HCT116 (cell line): ENCODE results near the gene TRPV5. TPM values are rescaled to one million over a fixed set of nuclear protein-coding genes. Genes with fewer than 3 reads are reported as not detected.

ENCODE experiments used
- ATAC-seq: fragments of 200-7000 bp; cut with Tn5 transposase; 2 replicates; pipeline ENCODE4 v1.9.1; 2020; ENCODE audit warnings: mild to moderate bottlenecking, moderate library complexity
- BruUV-seq: library from RNA; stranded (reverse); fragments of 400-500 nt; replicated peaks from 2 replicates; lab custom pipeline; 2021; lab: Mats Ljungman, UMichigan
- CTCF ChIA-PET: fragments of 300-600 bp; sonication (Branson Sonifier 250); formaldehyde crosslinking; loops from one replicate; lab custom pipeline; 2021; ENCODE audit warnings: antibody characterized with exemption; lab: Charles Lee
- POLR2A ChIA-PET: fragments of 300-600, 350-600 bp; sonication (Branson Sonifier 250); formaldehyde crosslinking; loops from one replicate; lab custom pipeline; 2021; ENCODE audit warnings: antibody characterized with exemption; lab: Charles Lee
- RAD21 ChIA-PET, 2 experiments: fragments of 300-600 bp; sonication (Branson Sonifier 250); formaldehyde crosslinking; loops; one replicate each; lab custom pipeline; 2023; ENCODE audit warnings: low total read pairs in 2 of 2; ENCODE audit not compliant: uncharacterized antibody in 2 of 2, unreplicated experiment in 2 of 2, low non-redundant PET in 1 of 2; lab: Charles Lee
- DNase-seq: peaks from one replicate; pipeline ENCODE4 v3.0.0-alpha.2; 2010; ENCODE audit warnings: low read depth, low spot score
- H2AFZ ChIP-seq: fragments of 200-600 bp; shearing (Covaris generic), sonication (generic); 2 replicates; pipeline ENCODE4 v1.6.1; 2017; ENCODE audit warnings: low read depth, mixed run types, mixed read lengths, antibody characterized with exemption, low read length; ENCODE audit not compliant: poor library complexity, severe bottlenecking
- H3K27ac ChIP-seq: 2 replicates; pipeline ENCODE4 v1.5.1; 2012; ENCODE audit warnings: low read depth, low read length
- H3K27me3 ChIP-seq: fragments of 200-600 bp; sonication (generic); 2 replicates; pipeline ENCODE4 v1.6.1; 2016; ENCODE audit warnings: mixed run types, low read length, mixed read lengths; ENCODE audit not compliant: insufficient read depth
- H3K36me3 ChIP-seq, 2 experiments: fragments of 200-500 bp in 1 of 2; fragments of 200-600 bp in 1 of 2; sonication (Bioruptor generic) in 1 of 2; sonication (generic) in 1 of 2; 2 replicates each; pipeline versions ENCODE4 v1.5.1 to v1.6.1; 2014 to 2016; ENCODE audit warnings: low read length in 2 of 2, inconsistent platforms in 1 of 2, mixed read lengths in 1 of 2, mixed run types in 1 of 2; ENCODE audit not compliant: insufficient read depth in 2 of 2, control insufficient read depth in 1 of 2
- H3K4me1 ChIP-seq, 2 experiments: fragments of 200-600 bp in 1 of 2; sonication (generic) in 1 of 2; 2 replicates each; pipeline versions ENCODE4 v1.5.1 to v1.6.1; 2012 to 2017; ENCODE audit warnings: low read length in 2 of 2, inconsistent platforms in 1 of 2, mild to moderate bottlenecking in 1 of 2, mixed read lengths in 1 of 2, mixed run types in 1 of 2, moderate library complexity in 1 of 2; ENCODE audit not compliant: insufficient read depth in 2 of 2, control insufficient read depth in 1 of 2
- H3K4me2 ChIP-seq: fragments of 200-600 bp; sonication (generic); 2 replicates; pipeline ENCODE4 v1.6.1; 2017; ENCODE audit warnings: mixed run types, low read length, mixed read lengths
- H3K4me3 ChIP-seq, 2 experiments: fragments of 200-600 bp in 1 of 2; sonication (generic) in 1 of 2; replicated peaks in 1 of 2; 2 replicates each; pipeline ENCODE4 v1.5.1; 2011 to 2016; ENCODE audit warnings: low read length in 2 of 2, control low read depth in 1 of 2, low read depth in 1 of 2, mild to moderate bottlenecking in 1 of 2, mixed read lengths in 1 of 2, mixed run types in 1 of 2
- H3K79me2 ChIP-seq: fragments of 200-600 bp; sonication (generic); 2 replicates; pipeline ENCODE4 v1.6.1; 2017; ENCODE audit warnings: mild to moderate bottlenecking, mixed run types, low read length, moderate library complexity, mixed read lengths; ENCODE audit not compliant: insufficient read depth
- H3K9ac ChIP-seq: fragments of 200-600 bp; sonication (generic); 2 replicates; pipeline ENCODE4 v1.6.1; 2016; ENCODE audit warnings: low read length, mixed read lengths
- H3K9me2 ChIP-seq: fragments of 200-600 bp; sonication (generic), shearing (Covaris generic); 2 replicates; pipeline ENCODE4 v1.6.1; 2017; ENCODE audit warnings: mixed run types, mild to moderate bottlenecking, moderate library complexity; ENCODE audit not compliant: insufficient read depth
- H3K9me3 ChIP-seq, 2 experiments: fragments of 200-500 bp in 1 of 2; fragments of 200-600 bp in 1 of 2; sonication (Bioruptor generic) in 1 of 2; sonication (generic) in 1 of 2; 2 replicates each; pipeline ENCODE4 v1.6.1; 2014 to 2017; ENCODE audit warnings: low read length in 2 of 2, mixed read lengths in 2 of 2, inconsistent platforms in 1 of 2, low read depth in 1 of 2, mild to moderate bottlenecking in 1 of 2, mixed run types in 1 of 2, moderate library complexity in 1 of 2; ENCODE audit not compliant: control insufficient read depth in 1 of 2, insufficient read depth in 1 of 2
- H4K20me1 ChIP-seq: fragments of 200-600 bp; sonication (generic), shearing (Covaris generic); 2 replicates; pipeline ENCODE4 v1.6.1; 2017; ENCODE audit warnings: mixed run types, mild to moderate bottlenecking, moderate library complexity; ENCODE audit not compliant: insufficient read depth
- CBX3 ChIP-seq: IDR thresholded peaks from 2 replicates; pipeline ENCODE4 v1.6.1; 2012; ENCODE audit warnings: low read depth
- EGR1 ChIP-seq: IDR thresholded peaks from 2 replicates; pipeline ENCODE4 v1.6.1; 2012; ENCODE audit warnings: low read depth
- EZH2 ChIP-seq: fragments of 200-600 bp; sonication (generic); IDR thresholded peaks from 2 replicates; pipeline ENCODE4 v1.6.1; 2017; ENCODE audit warnings: antibody characterized with exemption, mixed run types
- FOSL1 ChIP-seq: IDR thresholded peaks from 2 replicates; pipeline ENCODE4 v1.6.1; 2012; ENCODE audit warnings: low read depth
- POLR2A ChIP-seq: IDR thresholded peaks from 2 replicates; pipeline ENCODE4 v1.7.0; 2011; ENCODE audit warnings: borderline replicate concordance; ENCODE audit not compliant: insufficient read depth, insufficient read length; ENCODE audit errors: extremely low read depth
- POLR2AphosphoS5 ChIP-seq: IDR thresholded peaks from 2 replicates; pipeline ENCODE4 v1.6.1; 2011; ENCODE audit warnings: mild to moderate bottlenecking, low read depth, low read length, moderate library complexity
- YY1 ChIP-seq: IDR thresholded peaks from 2 replicates; pipeline ENCODE4 v1.6.1; 2011; ENCODE audit warnings: low read length, low read depth, moderate library complexity, mild to moderate bottlenecking; ENCODE audit not compliant: insufficient replicate concordance; ENCODE audit errors: extremely low read depth
- ZFX ChIP-seq: fragments of 450-650 bp; IDR thresholded peaks from 2 replicates; pipeline ENCODE4 v1.6.1; 2017
- ZNF274 ChIP-seq: fragments of 200-500 bp; sonication (Bioruptor generic); IDR thresholded peaks from 2 replicates; pipeline ENCODE4 v1.6.1; 2014; ENCODE audit warnings: mild to moderate bottlenecking, low read depth, low read length, inconsistent platforms
- intact Hi-C: fragments of 100-400 bp; cut with micrococcal nuclease; formaldehyde crosslinking; loops from 2 replicates; pipeline ENCODE4 v1.10.0; 2022
- total RNA-seq: library from RNA; stranded (reverse); gene quantifications from one replicate; pipeline ENCODE4 v1.2.1, GENCODE V29; 2021; ENCODE audit not compliant: unreplicated experiment
- TF ChIP-seq, protein P1 (sequence below): IDR thresholded peaks from 2 replicates; pipeline ENCODE4 v1.6.1; 2012
- TF ChIP-seq, protein P2 (sequence below), 3 experiments: fragments of 200-600 bp in 1 of 3; sonication (generic) in 1 of 3; IDR thresholded peaks in 2 of 3; conservative IDR thresholded peaks in 1 of 3; 2 replicates each; pipeline ENCODE4 v1.5.1; 2012 to 2017; ENCODE audit warnings: low read depth in 2 of 3, low read length in 2 of 3, antibody characterized with exemption in 1 of 3, borderline replicate concordance in 1 of 3, control low read depth in 1 of 3, mild to moderate bottlenecking in 1 of 3, mixed read lengths in 1 of 3, mixed run types in 1 of 3, moderate library complexity in 1 of 3; ENCODE audit not compliant: insufficient read depth in 1 of 3
- TF ChIP-seq, protein P3 (sequence below): IDR thresholded peaks from 2 replicates; pipeline ENCODE4 v1.6.1; 2011; ENCODE audit warnings: mild to moderate bottlenecking, low read length, moderate library complexity; ENCODE audit not compliant: insufficient replicate concordance; ENCODE audit errors: extremely low read depth

The TRPV5 gene
- total RNA-seq, 1 experiment from 2014 or later = not detected

DNA sequence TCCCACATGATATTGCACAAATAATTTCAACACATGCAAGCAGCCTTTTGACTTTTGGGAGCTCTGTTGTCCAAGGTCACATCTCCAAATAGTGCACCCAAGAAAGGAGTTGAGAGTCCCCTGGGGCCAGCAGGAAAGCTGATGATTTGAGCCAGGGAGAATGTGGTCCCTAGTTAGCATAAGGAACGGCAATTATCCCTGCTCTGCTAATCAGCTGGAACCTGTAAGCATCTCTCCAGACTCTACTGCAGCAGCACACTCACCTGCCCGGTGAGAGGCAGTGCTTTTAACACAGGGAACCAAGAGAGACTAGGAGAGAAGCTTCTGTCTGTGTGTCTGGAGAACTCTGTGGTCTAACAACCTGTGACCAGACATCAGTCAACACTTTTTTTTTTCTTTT lies 17.0 kb downstream of the TRPV5 start:
- no peaks in the 10 kb centered on the region for H4K20me1 ChIP-seq
- TF ChIP-seq, protein P1, sequence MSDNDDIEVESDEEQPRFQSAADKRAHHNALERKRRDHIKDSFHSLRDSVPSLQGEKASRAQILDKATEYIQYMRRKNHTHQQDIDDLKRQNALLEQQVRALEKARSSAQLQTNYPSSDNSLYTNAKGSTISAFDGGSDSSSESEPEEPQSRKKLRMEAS = no peak
- TF ChIP-seq, protein P2, sequence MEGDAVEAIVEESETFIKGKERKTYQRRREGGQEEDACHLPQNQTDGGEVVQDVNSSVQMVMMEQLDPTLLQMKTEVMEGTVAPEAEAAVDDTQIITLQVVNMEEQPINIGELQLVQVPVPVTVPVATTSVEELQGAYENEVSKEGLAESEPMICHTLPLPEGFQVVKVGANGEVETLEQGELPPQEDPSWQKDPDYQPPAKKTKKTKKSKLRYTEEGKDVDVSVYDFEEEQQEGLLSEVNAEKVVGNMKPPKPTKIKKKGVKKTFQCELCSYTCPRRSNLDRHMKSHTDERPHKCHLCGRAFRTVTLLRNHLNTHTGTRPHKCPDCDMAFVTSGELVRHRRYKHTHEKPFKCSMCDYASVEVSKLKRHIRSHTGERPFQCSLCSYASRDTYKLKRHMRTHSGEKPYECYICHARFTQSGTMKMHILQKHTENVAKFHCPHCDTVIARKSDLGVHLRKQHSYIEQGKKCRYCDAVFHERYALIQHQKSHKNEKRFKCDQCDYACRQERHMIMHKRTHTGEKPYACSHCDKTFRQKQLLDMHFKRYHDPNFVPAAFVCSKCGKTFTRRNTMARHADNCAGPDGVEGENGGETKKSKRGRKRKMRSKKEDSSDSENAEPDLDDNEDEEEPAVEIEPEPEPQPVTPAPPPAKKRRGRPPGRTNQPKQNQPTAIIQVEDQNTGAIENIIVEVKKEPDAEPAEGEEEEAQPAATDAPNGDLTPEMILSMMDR (IDR thresholded peaks at IDR 0.05 in 2 of 3, conservative IDR thresholded peaks at IDR 0.05 in 1 of 3; ENCODE audit: borderline replicate concordance in 1 of 3, insufficient read depth in 1 of 3, low read depth in 2 of 3, low read length in 2 of 3) = no peak
- no peak for TF ChIP-seq YY1
- no peak for TF ChIP-seq CBX3
- TF ChIP-seq POLR2AphosphoS5 = no peak
- TF ChIP-seq POLR2A = no peak
- TF ChIP-seq, all 23 proteins: peak for 0
- Histone ChIP-seq H3K9ac (no peak overlapping the region), H3K36me3 (no peaks in the 10 kb centered on the region), H3K4me3 (no peak overlapping the region), H3K9me2 (no peaks in the 10 kb centered on the region), H3K27ac (no peak overlapping the region), H3K4me1 (no peaks in the 10 kb centered on the region), H3K4me2 (no peak overlapping the region), H3K9me3 (no peaks in the 10 kb centered on the region), H3K79me2 (no peaks in the 10 kb centered on the region), H2AFZ (no peak overlapping the region), H3K27me3 (peaks cover 27% of the 10 kb centered on the region)
- intact Hi-C loops = no loop called here
- no TSS peak for BruUV-seq
- ChIA-PET CTCF (interaction anchor here (0.9 to 1.5 kb wide), 3 partner anchors 9 to 299 kb away, joined by 3 read pairs; no protein-coding TSS in a partner anchor), POLR2A (no interaction called here), RAD21 (no interaction called here)
- ATAC-seq (no peak), DNase-seq (no peak)

DNA sequence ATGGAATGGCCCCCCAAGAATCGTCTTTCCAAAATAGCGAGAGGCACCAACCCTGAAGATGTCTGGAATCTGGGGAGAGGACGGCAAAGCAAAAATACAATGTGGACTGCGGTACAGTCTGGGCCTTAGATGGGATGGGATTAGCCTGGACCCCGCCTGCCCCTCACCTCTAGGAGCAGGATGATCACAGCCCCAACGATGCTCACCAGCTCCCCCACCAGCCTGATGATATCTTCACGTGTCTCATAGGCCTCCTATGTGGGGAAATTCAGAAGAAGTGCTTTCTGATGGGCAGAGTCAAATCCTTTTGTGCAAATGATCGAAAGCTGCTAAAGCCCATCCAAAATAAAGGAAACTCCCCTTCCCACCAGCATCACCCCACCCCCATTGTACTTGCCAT lies 18.2 kb downstream of the TRPV5 start:
- no TSS peak for BruUV-seq
- ATAC-seq = no peak
- TF ChIP-seq EZH2 = no peak
- no peak for TF ChIP-seq ZFX
- TF ChIP-seq POLR2AphosphoS5 = no peak
- TF ChIP-seq ZNF274 = no peak
- no peak for TF ChIP-seq EGR1
- TF ChIP-seq YY1 = no peak
- TF ChIP-seq, protein P3, sequence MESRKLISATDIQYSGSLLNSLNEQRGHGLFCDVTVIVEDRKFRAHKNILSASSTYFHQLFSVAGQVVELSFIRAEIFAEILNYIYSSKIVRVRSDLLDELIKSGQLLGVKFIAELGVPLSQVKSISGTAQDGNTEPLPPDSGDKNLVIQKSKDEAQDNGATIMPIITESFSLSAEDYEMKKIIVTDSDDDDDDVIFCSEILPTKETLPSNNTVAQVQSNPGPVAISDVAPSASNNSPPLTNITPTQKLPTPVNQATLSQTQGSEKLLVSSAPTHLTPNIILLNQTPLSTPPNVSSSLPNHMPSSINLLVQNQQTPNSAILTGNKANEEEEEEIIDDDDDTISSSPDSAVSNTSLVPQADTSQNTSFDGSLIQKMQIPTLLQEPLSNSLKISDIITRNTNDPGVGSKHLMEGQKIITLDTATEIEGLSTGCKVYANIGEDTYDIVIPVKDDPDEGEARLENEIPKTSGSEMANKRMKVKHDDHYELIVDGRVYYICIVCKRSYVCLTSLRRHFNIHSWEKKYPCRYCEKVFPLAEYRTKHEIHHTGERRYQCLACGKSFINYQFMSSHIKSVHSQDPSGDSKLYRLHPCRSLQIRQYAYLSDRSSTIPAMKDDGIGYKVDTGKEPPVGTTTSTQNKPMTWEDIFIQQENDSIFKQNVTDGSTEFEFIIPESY = no peak
- no peak for TF ChIP-seq FOSL1
- TF ChIP-seq, protein P1 = no peak
- TF ChIP-seq POLR2A = no peak
- TF ChIP-seq, protein P2 (IDR thresholded peaks at IDR 0.05 in 2 of 3, conservative IDR thresholded peaks at IDR 0.05 in 1 of 3; ENCODE audit: borderline replicate concordance in 1 of 3, insufficient read depth in 1 of 3, low read depth in 2 of 3, low read length in 2 of 3) = no peak

More for the DNA sequence above, 18.2 kb downstream of the TRPV5 start:
- Histone ChIP-seq H3K79me2 (no peaks in the 10 kb centered on the region), H2AFZ (no peak overlapping the region), H3K4me3 (no peak overlapping the region), H3K9me3 (no peaks in the 10 kb centered on the region), H3K9me2 (no peaks in the 10 kb centered on the region), H3K4me1 (no peaks in the 10 kb centered on the region), H3K36me3 (no peaks in the 10 kb centered on the region), H3K27me3 (peaks cover 27% of the 10 kb centered on the region), H3K9ac (no peak overlapping the region), H3K27ac (no peak overlapping the region), H3K4me2 (no peak overlapping the region), H4K20me1 (no peaks in the 10 kb centered on the region)
- intact Hi-C loops = no loop called here
- POLR2A ChIA-PET = no interaction called here
- no peak for DNase-seq
- CTCF ChIA-PET = interaction anchor here (1.5 kb wide), 1 partner anchor 10 kb away, joined by 3 read pairs; no protein-coding TSS in a partner anchor
- RAD21 ChIA-PET = no interaction called here
